GM18907 (cell line): ENCODE results near the gene SMAD4.

Source experiments
- ATAC-seq: cut with Tn5 transposase; IDR thresholded peaks from one replicate; pipeline ENCODE4 v1.9.1; 2021; ENCODE audit warnings: mild to moderate bottlenecking, moderate library complexity; ENCODE audit not compliant: unreplicated experiment

The SMAD4 gene

GRCh38 chr18:51020536-51020935 is 9.5 kb upstream of the SMAD4 start:
- ATAC-seq, result no peak

DNA sequence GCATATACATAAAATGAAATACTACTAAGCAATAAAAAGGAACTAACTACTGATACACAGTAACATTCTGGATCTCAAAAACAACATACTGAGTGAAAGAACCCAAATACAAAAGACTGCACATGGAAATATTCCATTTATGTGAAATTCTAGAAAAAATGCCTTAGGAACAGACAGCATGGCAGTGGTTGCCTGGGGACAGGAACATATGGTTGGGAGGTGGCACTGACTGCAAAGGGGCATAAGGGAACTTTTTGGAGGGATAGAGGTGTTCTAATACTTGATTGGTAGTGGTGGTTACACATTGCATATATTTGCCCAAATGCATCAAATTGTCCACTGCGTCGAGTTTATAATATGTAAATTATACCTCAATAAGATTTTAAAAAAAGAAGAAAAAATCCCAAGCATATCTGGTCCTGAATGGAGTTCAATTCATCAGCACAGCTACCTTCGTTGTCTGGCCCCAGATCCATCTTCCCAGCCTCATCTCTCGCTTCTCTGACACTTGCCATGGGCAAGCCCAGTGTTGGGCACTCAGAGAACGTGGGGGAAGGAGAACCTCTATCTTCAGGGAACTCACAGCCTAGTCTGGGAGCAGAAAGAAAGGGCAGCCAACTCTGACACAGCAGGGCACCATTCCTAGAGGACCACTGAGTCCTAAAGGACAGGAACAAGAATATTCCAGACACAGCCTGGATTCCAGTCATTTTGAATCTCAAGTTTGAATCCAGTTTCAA is 8.6 kb upstream of the SMAD4 start:
- no peak for ATAC-seq

GRCh38 chr18:51025512-51025911 is 4.5 kb upstream of the SMAD4 start:
- no peak for ATAC-seq

GRCh38 chr18:51028201-51028805 is 1.7 kb upstream of the SMAD4 start:
- ATAC-seq, result no peak

GRCh38 chr18:51029378-51029693 is 677 bp upstream of the SMAD4 start:
- ATAC-seq, result no peak

GRCh38 chr18:51030537-51031258 is 685 bp downstream of the SMAD4 start:
- ATAC-seq, result peak; percentile 62

DNA sequence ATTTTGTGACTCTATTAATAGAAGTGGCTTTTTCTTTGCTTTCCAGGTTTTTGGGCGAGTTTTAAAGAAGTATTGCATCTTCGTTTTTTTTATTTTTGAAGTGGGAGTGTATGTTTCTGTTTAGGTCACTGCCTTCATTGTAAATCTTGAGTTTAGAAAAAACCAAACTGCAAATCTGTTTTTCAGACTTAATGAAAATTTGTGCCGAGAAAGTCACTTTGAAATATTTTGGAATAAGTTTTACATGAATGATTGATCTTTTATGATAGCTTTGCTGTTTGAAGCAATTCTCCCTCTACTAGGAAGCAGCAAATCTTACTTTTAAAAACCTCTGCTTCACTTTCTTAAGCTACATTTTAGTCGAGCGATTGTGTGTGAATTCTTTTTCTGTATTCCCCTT is 2.2 kb downstream of the SMAD4 start:
- ATAC-seq, result no peak

- no peak for ATAC-seq
Measured at GRCh38 chr18:51037230-51037629, 7.2 kb downstream of the SMAD4 start.

DNA sequence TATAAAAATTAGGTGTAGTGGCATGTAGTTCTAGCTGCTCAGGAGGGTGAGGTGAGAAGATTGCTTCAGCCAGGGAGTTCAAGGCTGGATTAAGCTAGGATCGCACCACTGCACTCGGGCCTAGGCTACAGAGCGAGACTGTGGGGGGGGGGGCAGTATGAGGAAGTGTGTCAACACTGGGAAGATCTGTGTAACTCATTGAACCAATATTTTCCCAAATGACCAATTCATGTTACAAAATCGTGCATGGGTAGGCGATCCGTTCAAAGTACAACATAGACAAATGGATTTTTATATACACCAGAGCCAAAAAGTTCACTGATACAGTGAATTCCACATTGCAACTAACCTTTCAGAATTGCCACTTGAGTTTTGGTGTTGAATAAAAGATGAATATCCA is 8.1 kb downstream of the SMAD4 start:
- no peak for ATAC-seq

GRCh38 chr18:51039138-51040112 is 9.4 kb downstream of the SMAD4 start:
- peak; percentile 60 for ATAC-seq

- no peak for ATAC-seq
Measured at GRCh38 chr18:51041677-51042352, 11.8 kb downstream of the SMAD4 start.

GRCh38 chr18:51044928-51045585 is 15.0 kb downstream of the SMAD4 start:
- no peak for ATAC-seq

DNA sequence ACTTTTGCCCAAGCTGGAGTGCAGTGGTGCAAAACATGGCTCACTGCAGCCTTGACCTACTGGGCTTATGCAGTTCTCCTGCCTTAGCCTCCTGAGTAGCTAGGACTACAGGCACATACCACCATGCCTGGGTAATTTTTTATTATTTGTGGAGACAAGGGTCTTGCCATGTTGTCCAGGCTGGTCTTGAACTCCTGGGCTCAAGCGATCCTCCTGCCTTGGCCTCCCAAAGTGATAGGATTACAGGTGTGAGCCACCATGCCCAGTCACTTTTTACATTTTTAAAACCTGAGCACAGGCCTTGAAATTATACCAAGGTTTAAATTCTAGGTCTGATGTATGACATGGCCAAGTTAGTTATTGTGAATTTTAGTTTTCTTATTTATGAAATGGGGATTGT is 18.2 kb downstream of the SMAD4 start:
- ATAC-seq, result no peak

DNA sequence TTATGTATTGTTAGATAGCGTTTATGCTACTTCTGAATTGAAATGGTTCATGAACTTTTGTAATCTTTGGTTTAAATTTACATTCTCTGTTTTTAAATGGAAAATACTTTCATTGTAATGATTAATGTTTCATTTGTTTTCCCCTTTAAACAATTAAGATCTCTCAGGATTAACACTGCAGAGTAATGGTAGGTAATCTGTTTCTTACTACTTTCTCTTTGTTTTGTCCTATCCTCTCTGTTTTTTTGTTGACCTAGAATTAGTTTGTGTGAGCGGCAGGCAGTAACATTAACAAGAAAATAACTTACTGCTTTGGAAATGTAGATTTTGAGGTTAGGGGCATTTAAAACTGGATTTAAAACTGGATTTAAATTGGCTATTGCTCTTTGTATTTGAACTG is 19.1 kb downstream of the SMAD4 start:
- ATAC-seq, result no peak

DNA sequence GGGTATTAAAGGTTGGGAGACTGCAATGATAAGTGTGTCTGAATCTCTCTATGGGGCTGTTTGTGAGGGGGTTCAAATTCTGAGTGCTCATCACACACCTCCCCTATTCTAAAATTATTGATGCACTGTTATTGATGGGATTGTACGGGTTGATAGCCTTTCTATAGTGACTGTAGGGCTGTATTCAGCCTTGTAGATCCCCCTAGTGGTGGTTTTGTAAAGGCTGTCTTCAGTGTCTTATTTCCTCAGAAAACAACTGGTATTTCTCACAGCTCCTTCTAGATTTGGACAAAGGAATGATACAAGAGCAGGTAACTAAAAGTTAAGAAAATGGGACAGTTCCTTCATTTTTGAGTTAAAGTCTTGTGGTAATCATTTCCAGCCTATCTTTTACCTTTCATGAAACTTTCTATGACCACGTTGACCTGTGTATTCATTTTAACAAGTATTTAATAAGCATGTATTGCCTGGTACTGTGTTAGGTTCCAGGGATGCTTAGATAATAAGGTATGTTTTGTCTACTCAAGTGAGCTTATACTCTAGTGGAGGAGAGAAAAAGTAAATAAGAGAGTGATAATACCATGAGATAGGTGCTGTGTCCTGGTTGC is 21.2 kb downstream of the SMAD4 start:
- peak; percentile 82 for ATAC-seq

- peak; percentile 69 for ATAC-seq
Measured at GRCh38 chr18:51053814-51054213, 23.8 kb downstream of the SMAD4 start.

DNA sequence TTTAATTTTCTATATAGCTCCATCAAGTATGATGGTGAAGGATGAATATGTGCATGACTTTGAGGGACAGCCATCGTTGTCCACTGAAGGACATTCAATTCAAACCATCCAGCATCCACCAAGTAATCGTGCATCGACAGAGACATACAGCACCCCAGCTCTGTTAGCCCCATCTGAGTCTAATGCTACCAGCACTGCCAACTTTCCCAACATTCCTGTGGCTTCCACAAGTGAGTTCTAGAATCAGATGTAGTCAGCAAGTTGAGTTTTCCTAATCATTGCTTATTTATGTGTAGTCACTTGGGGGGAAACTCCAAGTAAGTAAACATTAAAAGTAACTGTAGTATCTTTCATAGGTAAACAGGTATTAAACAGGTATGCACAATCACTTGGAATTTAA is 24.8 kb downstream of the SMAD4 start:
- ATAC-seq, result no peak

- no peak for ATAC-seq
Measured at GRCh38 chr18:51059969-51060368, 30.0 kb downstream of the SMAD4 start.

DNA sequence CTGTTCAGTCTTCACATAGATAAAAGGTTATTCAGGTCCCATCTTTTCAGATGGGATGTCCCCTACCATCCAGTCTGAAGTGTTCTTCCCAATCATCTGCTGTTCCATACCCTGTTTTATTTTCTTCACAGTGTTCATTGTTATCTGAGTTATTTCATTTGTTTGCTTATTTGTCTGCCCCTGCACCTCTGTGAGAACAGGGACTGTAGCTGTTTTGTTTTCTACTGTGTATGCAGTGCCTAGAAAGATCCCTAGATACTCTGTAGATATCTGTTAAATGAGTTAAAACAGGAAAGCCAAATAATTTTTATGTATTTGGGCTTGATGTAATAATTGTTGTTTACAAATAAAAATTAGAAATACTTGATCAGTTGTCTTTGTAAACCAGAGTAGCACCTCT is 34.2 kb downstream of the SMAD4 start:
- no peak for ATAC-seq

DNA sequence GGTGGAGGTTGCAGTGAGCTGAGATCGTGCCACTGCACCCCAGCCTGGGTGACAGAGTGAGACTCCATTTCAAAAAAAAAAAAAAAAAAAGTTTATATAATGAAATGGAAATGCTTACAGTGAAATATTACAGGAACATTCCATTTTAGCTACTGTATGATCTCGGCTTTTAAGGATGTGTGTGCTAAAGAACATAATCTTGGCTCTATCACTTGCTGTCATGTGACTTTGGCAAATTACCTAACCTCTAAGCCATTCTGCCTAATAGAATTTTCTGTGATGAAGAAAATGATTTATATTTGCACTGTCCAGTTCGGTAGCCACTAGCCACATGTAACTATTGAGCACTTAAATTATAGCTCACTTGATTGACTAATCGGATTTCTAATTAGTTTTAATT is 36.3 kb downstream of the SMAD4 start:
- ATAC-seq, result no peak
